Measurements from ENCODE around the gene OR5A2.
"Not testable (repeated sequence)": the region's sequence is repeated elsewhere in the genome, so short reads cannot be mapped to it uniquely, and the experiment has no call there.

OR5A2 gene

GRCh38 chr11:59426361-59427067 lies at the start of gene OR5A2:
TSS of gene OR5A2 (minus strand) at chr11:59426413. CDS start at chr11:59422953, 3,460 bp downstream.
- DNase-seq (ENCODE audit: low read depth): no peak

GRCh38 chr11:59475176-59475575 lies 49.0 kb upstream of the OR5A2 start:
- no peak for DNase-seq (ENCODE audit: low read depth)

- DNase-seq (ENCODE audit: low read depth): no peak
Observed at GRCh38 chr11:59473015-59473414, 46.8 kb upstream of the OR5A2 start, which contains the start of gene OR4D10. TSS of gene OR4D10 (plus strand) at chr11:59473315. CDS start at chr11:59477430, 4,115 bp downstream.

- no peak for DNase-seq (ENCODE audit: low read depth)
Observed at GRCh38 chr11:59463190-59463641, 37.0 kb upstream of the OR5A2 start.

- no peak for DNase-seq (ENCODE audit: low read depth)
Observed at GRCh38 chr11:59459916-59460315, 33.7 kb upstream of the OR5A2 start.

GRCh38 chr11:59456661-59457060 lies 30.4 kb upstream of the OR5A2 start, which contains the start of gene OR4D6:
TSS of gene OR4D6 (plus strand) at chr11:59456961. CDS start at chr11:59456961, 0 bp downstream.
- DNase-seq (ENCODE audit: low read depth): no peak

- DNase-seq (ENCODE audit: low read depth): no peak
Observed at GRCh38 chr11:59448484-59448883, 22.3 kb upstream of the OR5A2 start.

GRCh38 chr11:59445624-59446023 lies 19.4 kb upstream of the OR5A2 start:
- not testable (repeated sequence) for DNase-seq (ENCODE audit: low read depth)

GRCh38 chr11:59437770-59438169 lies 11.6 kb upstream of the OR5A2 start:
- DNase-seq (ENCODE audit: low read depth): no peak

- no peak for DNase-seq (ENCODE audit: low read depth)
Observed at GRCh38 chr11:59436169-59436568, 10.0 kb upstream of the OR5A2 start, which contains the start of gene OR5A1. TSS of gene OR5A1 (plus strand) at chr11:59436469. CDS start at chr11:59443169, 6,700 bp downstream.

- no peak for DNase-seq (ENCODE audit: low read depth)
Observed at GRCh38 chr11:59429924-59430516, 3.8 kb upstream of the OR5A2 start.

- DNase-seq (ENCODE audit: low read depth): no peak
Observed at GRCh38 chr11:59427068-59427382, 812 bp upstream of the OR5A2 start.

GRCh38 chr11:59425131-59425530 lies 1.1 kb downstream of the OR5A2 start:
- no peak for DNase-seq (ENCODE audit: low read depth)

- DNase-seq (ENCODE audit: low read depth): no peak
Observed at GRCh38 chr11:59423835-59424234, 2.4 kb downstream of the OR5A2 start.

GRCh38 chr11:59418156-59418555 lies 8.1 kb downstream of the OR5A2 start:
- no peak for DNase-seq (ENCODE audit: low read depth)

- DNase-seq (ENCODE audit: low read depth): no peak
Observed at GRCh38 chr11:59417023-59417422, 9.2 kb downstream of the OR5A2 start.

- no peak for DNase-seq (ENCODE audit: low read depth)
Observed at GRCh38 chr11:59416613-59417012, 9.6 kb downstream of the OR5A2 start.

- no peak for DNase-seq (ENCODE audit: low read depth)
Observed at GRCh38 chr11:59415111-59415510, 11.1 kb downstream of the OR5A2 start.

GRCh38 chr11:59413646-59414045 lies 12.6 kb downstream of the OR5A2 start:
- DNase-seq (ENCODE audit: low read depth): no peak

GRCh38 chr11:59403546-59403945 lies 22.7 kb downstream of the OR5A2 start:
- DNase-seq (ENCODE audit: low read depth): no peak

- no peak for DNase-seq (ENCODE audit: low read depth)
Observed at GRCh38 chr11:59401262-59401552, 25.0 kb downstream of the OR5A2 start.

- no peak for DNase-seq (ENCODE audit: low read depth)
Observed at GRCh38 chr11:59400461-59401261, 25.6 kb downstream of the OR5A2 start.

GRCh38 chr11:59394186-59394585 lies 32.0 kb downstream of the OR5A2 start:
- no peak for DNase-seq (ENCODE audit: low read depth)

Data from stimulated activated CD8-positive, alpha-beta memory T cell treated with anti-CD3 and anti-CD28 coated beads, Interleukin-15, amount 100 ng/mL, for 1 hour (primary cell).